Activated CD8-positive, alpha-beta memory T cell treated with anti-CD3 and anti-CD28 coated beads for 1 hour (primary cell): ENCODE data around the gene STX8.
"Not testable (repeated sequence)": the region's sequence is repeated elsewhere in the genome, so short reads cannot be mapped to it uniquely, and the experiment has no call there.

ENCODE experiments used
- DNase-seq, 2 donors: peaks; one replicate each; pipeline ENCODE4 v3.0.0-alpha.2; 2020; ENCODE audit warnings: low read depth in 1 of 2; ENCODE audit errors: extremely low read depth in 1 of 2

STX8 gene, protein sequence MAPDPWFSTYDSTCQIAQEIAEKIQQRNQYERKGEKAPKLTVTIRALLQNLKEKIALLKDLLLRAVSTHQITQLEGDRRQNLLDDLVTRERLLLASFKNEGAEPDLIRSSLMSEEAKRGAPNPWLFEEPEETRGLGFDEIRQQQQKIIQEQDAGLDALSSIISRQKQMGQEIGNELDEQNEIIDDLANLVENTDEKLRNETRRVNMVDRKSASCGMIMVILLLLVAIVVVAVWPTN

GRCh38 chr17:9575381-9576101, at the start of gene STX8:
TSS of gene STX8 (minus strand) at chr17:9575820. CDS start at chr17:9575808, 12 bp downstream.
- peak; percentile 27 to 68 for DNase-seq

- DNase-seq, result no peak
Observed at GRCh38 chr17:9622961-9623360, 47.3 kb upstream of the STX8 start.

DNA sequence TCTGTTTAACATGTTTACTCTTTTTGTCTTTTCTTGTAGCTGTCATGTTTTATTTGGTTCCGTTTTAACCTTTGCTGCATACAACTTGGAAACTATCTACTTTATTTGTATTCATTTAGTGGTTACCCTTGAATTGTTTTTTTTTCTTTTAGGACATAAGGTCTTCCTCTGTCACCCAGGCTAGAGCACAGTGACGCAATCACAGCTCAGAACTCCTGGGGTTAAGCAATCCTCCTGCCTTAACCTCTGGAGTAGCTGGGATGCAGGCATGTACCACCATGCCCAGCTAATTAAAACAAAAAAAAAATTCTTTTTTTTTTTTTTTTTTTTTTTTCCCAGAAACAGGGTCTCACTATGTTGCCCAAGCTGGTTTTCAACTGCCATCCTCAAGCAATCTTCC, 39.9 kb upstream of the STX8 start:
- no peak for DNase-seq

DNA sequence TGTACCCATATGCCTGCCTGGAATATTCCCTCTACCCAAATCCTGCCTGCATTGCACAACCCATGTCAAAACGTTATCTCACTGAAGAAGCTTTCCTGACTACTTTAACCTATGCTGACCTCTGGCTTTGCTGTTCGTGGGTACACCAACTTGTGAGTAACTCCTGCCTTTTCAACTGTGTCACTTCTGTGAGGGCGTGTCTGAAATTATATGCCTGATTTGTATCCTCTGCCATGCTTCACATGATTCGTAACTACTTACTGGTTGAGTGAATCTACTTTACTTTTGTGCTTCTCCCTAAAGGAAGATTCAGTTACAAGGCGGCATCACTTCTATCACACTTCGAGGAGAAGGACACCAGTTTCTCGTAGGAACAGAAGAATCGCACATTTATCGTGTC, 36.4 kb upstream of the STX8 start:
- DNase-seq, result no peak

DNA sequence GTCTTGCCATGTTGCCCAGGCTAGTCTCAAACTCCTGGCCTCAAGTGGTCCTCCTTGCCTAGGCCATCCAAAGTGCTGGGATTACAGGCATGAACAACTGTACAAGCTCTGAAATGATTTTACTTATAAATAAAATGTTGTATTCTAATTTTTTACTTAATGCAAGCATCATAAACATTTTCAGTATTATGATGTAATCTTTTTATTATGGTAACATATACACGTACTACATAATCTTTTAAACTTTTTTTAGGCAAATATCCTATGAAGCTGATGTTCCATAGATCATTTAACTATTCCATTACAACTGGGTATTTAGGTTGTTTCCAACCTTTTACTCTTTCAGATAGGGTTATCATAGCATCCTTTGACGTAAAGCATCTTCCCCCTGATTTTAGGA, 35.9 kb upstream of the STX8 start:
- no peak for DNase-seq

GRCh38 chr17:9607058-9607457, 31.4 kb upstream of the STX8 start:
- DNase-seq, result not testable (repeated sequence)

DNA sequence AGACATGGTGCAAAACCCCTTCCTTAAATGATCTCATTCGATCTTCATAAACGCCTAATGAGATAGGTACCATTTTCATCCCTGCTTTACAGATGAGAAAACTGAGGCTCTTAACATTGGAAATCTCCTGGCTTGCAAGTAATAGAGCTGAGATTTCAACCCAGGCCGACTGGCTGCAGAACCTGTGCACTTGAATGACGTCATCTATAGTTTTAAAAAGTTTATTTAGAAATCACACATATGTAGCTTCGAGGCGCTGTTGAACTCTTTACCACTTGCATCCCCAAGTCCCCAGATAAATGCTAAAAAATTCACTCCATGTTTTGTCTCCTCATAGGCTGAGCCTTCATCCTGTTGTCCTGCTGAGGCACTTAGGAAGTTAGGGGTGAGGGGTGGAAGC, 30.8 kb upstream of the STX8 start:
- no peak for DNase-seq

DNA sequence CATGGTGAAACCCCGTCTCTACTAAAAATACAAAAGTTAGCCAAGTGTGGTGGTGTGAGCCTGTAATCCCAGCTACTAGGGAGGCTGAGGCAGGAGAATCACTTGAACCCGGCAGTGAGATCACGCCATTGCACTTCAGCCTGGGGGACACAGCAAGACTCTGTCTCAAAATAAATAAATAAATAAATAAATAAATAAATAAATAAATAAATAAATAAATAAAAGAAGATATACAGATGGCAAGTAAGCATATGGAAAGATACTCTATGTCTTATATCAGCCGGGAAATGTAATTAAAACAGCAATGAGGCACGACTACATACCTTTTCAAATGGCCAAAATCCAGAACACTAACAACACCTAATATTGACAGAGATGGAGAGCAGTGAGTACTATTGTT, 29.0 kb upstream of the STX8 start:
- DNase-seq, result not testable (repeated sequence)

DNA sequence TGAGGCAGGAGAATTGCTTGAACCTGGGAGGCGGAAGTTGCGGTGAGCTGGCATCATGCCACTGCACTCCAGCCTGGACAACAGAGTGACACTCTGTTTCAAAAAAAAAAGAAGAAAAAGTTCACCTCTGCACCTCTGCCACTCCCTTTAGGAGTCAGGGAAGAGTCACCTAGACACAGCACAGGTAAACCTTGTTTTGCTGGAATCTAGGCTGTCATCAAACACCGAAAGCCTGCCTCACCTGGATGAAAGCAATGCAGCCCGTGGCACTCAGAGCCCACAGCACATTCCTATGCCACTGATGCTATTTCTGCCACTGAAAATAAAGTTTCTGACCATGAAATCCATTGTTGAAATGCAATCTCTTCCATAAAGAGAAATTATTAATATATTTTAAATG, 23.0 kb upstream of the STX8 start:
- DNase-seq, result no peak

DNA sequence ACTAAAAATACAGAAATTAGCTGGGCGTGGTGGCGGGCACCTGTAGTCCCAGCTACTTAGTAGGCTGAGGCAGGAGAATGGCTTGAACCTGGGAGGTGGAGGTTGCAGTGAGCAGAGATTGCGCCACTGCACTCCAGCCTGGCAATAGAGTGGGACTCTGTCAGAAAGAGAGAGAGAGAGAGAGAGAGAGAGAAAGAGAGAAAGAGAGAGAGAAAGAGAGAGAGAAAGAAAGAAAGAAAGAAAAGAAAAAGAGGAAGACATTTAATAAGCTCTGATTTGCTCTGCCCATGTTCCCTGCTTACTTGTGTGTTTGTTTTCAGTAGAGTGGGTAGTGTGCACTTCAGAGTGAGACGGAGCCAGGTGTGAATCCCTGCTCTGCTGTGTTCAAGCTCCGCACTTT, 22.0 kb upstream of the STX8 start:
- DNase-seq, result not testable (repeated sequence)

GRCh38 chr17:9594065-9594464, 18.4 kb upstream of the STX8 start:
- no peak for DNase-seq

- no peak for DNase-seq
Observed at GRCh38 chr17:9587969-9588656, 12.5 kb upstream of the STX8 start.

- no peak for DNase-seq
Observed at GRCh38 chr17:9577373-9577709, 1.7 kb upstream of the STX8 start.

- peak; percentile 26 to 61 for DNase-seq
Observed at GRCh38 chr17:9576521-9577372, 1.1 kb upstream of the STX8 start, which contains the start of gene CFAP52. TSS of gene CFAP52 (plus strand) at chr17:9576642. CDS start at chr17:9576696, 54 bp downstream.

- DNase-seq, result no peak
Observed at GRCh38 chr17:9571201-9571600, 4.4 kb downstream of the STX8 start.

- DNase-seq, result no peak
Observed at GRCh38 chr17:9568957-9569588, 6.5 kb downstream of the STX8 start.

- DNase-seq, result no peak
Observed at GRCh38 chr17:9568004-9568403, 7.6 kb downstream of the STX8 start.

DNA sequence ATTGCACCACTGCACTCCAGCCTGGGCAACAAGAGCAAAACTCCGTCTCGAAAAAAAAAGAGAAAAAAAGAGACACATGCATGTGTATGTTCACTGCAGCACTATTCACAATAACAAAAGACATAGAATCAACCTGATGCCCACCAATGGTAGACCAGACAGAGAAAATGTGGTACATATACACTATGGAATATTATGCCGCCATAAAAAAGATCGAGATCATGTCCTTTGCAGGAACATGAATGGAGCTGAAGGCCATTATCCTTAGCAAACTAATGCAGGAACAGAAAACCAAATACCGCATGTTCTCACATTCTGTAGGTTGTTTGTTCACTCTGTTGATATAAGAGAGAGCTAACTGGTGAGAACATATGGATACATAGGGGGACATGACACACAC, 8.9 kb downstream of the STX8 start:
- not testable (repeated sequence) for DNase-seq

DNA sequence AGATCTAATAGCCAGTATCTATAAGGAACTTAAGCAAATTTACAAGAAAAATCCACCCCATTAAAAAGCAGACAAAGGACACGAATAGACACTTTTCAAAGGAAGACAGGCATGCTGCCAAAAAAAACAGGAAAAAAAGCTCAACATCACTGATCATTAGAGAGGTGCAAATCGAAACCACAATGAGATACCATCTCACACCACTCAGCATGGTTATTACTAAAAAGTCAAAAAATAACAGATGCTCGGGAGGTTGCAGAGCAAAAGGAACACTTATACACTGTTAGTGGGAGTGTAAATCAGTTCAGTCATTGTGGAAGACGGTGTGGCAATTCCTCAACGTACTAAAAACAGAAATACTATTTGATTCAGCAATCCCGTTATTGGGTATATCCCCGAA, 9.6 kb downstream of the STX8 start:
- no peak for DNase-seq

- no peak for DNase-seq
Observed at GRCh38 chr17:9564104-9564503, 11.5 kb downstream of the STX8 start.

DNA sequence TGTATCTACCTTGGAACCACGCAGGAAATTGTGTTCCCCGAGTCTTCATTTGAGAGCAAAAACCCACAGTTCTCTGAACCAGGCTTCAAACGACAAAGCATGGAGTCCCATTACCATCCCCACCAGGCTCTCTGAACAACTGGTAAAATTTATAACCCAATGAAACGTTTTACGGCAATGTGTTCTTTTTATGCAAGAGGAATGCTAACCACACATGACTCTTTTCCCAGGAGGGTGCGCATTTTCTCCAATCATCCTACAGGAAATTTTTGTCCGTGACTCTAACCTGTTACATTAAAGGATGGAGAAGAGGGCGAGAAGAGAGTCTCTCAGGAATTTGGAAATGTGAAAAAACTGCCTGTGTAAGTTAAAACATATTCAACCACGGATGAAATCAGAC, 17.8 kb downstream of the STX8 start:
- DNase-seq, result no peak
